ENCODE results near the gene GPR176. TPM values are rescaled to one million over a fixed set of nuclear protein-coding genes. Genes with fewer than 3 reads are reported as not detected.

Gene GPR176
- total and polyA plus RNA-seq, 7 donors: 0.23 to 7.9 (median 3.9) TPM

DNA sequence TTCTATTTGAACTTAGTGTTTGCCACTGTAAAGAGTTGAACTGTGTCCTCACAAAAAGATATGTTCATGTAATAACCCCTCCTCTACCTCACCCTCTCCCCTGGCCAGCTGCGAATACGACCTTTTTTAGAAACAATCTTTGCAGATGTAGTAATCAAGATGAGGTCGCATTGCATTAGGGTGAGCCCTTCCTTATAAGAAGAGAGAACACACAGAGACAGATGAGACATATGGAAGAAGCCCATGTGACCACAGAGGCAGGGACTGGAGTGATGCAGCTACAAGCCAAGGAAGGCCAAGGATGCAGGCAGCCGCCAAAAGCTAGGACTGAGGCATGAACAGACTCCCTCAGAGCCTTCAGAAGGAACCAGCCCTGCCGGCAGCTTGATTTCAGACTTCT lies 27.6 kb downstream of the GPR176 start:
- Histone ChIP-seq H3K9me3 (no peaks in the 10 kb centered on the region), H3K27ac (no peak overlapping the region), H3K4me3 (no peak overlapping the region), H3K36me3 (no peaks in the 10 kb centered on the region), H3K4me1 (no peaks in the 10 kb centered on the region), H3K27me3 (no peaks in the 10 kb centered on the region)
- no peak for DNase-seq
- 72 to 88% methylated on average over 5 of the region's 5 CpGs for WGBS, 2 donors
- no peak for TF ChIP-seq POLR2A (IDR thresholded peaks at IDR 0.05)
- TF ChIP-seq EP300 (IDR thresholded peaks at IDR 0.05): no peak
- no peak for TF ChIP-seq POLR2AphosphoS5 (IDR thresholded peaks at IDR 0.05)
- no peak for TF ChIP-seq CTCF (IDR thresholded peaks at IDR 0.05)
- intact Hi-C loops (cut with DNase I): no loop called here

DNA sequence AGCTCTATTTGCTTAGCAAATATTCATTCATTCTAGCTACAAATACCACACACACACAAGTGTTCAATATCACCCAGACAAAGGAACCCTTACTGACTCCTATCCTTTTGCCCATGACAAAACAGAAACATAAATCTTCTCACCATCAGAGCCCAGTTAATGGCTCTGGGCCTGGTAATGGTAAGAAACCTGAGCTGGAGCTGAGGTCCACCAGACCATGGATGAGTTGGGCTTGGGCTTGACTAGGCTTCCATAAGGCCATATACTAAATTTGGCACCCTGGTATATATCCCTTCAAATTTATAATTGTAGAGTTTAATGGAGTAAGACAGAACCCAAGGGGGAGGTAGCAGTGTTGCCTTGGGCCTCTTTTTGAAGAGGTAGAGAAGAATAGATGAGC lies 29.4 kb downstream of the GPR176 start:
- intact Hi-C loops (cut with DNase I): no loop called here
- H3K9me3 ChIP-seq: no peaks in the 10 kb centered on the region
- no peak overlapping the region for H3K27ac ChIP-seq
- H3K27me3 ChIP-seq: no peaks in the 10 kb centered on the region
- H3K36me3 ChIP-seq: no peaks in the 10 kb centered on the region
- TF ChIP-seq CTCF (IDR thresholded peaks at IDR 0.05) (no peak), POLR2AphosphoS5 (IDR thresholded peaks at IDR 0.05) (no peak), POLR2A (IDR thresholded peaks at IDR 0.05) (no peak), EP300 (IDR thresholded peaks at IDR 0.05) (no peak)
- H3K4me3 ChIP-seq: no peak overlapping the region
- no peak for DNase-seq
- no peaks in the 10 kb centered on the region for H3K4me1 ChIP-seq

GRCh38 chr15:39889601-39890000 lies 30.5 kb downstream of the GPR176 start:
- no peak for DNase-seq
- intact Hi-C loops (cut with DNase I): loop anchor here (5.0 kb wide), 1 partner anchor 88 kb away; no protein-coding TSS in a partner anchor
- no peaks in the 10 kb centered on the region for H3K27me3 ChIP-seq
- H3K9me3 ChIP-seq: no peaks in the 10 kb centered on the region
- H3K36me3 ChIP-seq: no peaks in the 10 kb centered on the region
- H3K4me1 ChIP-seq: no peaks in the 10 kb centered on the region
- no peak overlapping the region for H3K4me3 ChIP-seq
- WGBS, 2 donors: 94 to 99% methylated on average over 3 of the region's 3 CpGs
- H3K27ac ChIP-seq: no peak overlapping the region
- TF ChIP-seq EP300 (IDR thresholded peaks at IDR 0.05) (no peak), CTCF (IDR thresholded peaks at IDR 0.05) (no peak), POLR2A (IDR thresholded peaks at IDR 0.05) (no peak), POLR2AphosphoS5 (IDR thresholded peaks at IDR 0.05) (no peak)

- 50 to 74% methylated on average over 2 of the region's 2 CpGs for WGBS, 2 donors
- Histone ChIP-seq H3K4me3 (no peak overlapping the region), H3K27me3 (peaks cover 0 to 4% (median 0%) of the 10 kb centered on the region in 3 donors), H3K36me3 (no peaks in the 10 kb centered on the region), H3K27ac (no peak overlapping the region), H3K4me1 (no peaks in the 10 kb centered on the region), H3K9me3 (no peaks in the 10 kb centered on the region)
- DNase-seq: no peak
- TF ChIP-seq CTCF (IDR thresholded peaks at IDR 0.05): no peak
- no peak for TF ChIP-seq POLR2A (IDR thresholded peaks at IDR 0.05)
- no peak for TF ChIP-seq POLR2AphosphoS5 (IDR thresholded peaks at IDR 0.05)
- no peak for TF ChIP-seq EP300 (IDR thresholded peaks at IDR 0.05)
- intact Hi-C loops (cut with DNase I): loop anchor here (5.0 kb wide), 1 partner anchor 88 kb away; no protein-coding TSS in a partner anchor
Observed at GRCh38 chr15:39888809-39889208, 31.3 kb downstream of the GPR176 start.

DNA sequence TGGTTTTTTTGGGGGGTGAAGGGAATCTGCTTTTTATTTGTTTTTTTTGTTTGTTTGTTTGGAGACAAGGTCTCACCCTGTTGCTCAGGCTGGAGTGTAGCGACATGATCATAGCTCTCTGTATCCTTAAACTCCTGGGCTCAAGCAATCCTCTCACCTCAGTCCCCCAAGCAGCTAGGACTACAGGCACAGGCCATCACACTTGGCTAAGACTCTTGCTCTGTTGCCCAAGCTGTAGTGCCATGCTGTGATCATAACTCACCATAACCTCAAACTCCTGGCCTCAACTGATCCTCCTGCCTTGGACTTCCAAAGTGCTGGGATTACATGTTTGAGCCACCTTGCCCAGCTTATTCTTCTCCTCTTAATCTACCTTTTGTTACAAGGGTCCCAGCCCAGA lies 31.8 kb downstream of the GPR176 start:
- H3K36me3 ChIP-seq: no peaks in the 10 kb centered on the region
- DNase-seq: no peak
- peaks cover 0 to 4% (median 0%) of the 10 kb centered on the region in 3 donors for H3K27me3 ChIP-seq
- WGBS, 2 donors: 16 to 74% methylated on average over 1 of the region's 1 CpG
- H3K4me1 ChIP-seq: no peaks in the 10 kb centered on the region
- no peak for TF ChIP-seq CTCF (IDR thresholded peaks at IDR 0.05)
- no peak for TF ChIP-seq EP300 (IDR thresholded peaks at IDR 0.05)
- no peak for TF ChIP-seq POLR2A (IDR thresholded peaks at IDR 0.05)
- TF ChIP-seq POLR2AphosphoS5 (IDR thresholded peaks at IDR 0.05): no peak
- intact Hi-C loops (cut with DNase I): loop anchor here (5.0 kb wide), 1 partner anchor 89 kb away; no protein-coding TSS in a partner anchor
- H3K4me3 ChIP-seq: no peak overlapping the region
- H3K9me3 ChIP-seq: no peaks in the 10 kb centered on the region
- no peak overlapping the region for H3K27ac ChIP-seq

All from sigmoid colon (tissue), 7 donors.